OCI-LY1 (cell line): Measurements from ENCODE around the gene MYBPC3.

Experiments
- EZH2 ChIP-seq: fragments of 200-600 bp; sonication (generic), shearing (Covaris generic); IDR thresholded peaks from 2 replicates; pipeline ENCODE4 v1.8.0; 2017; ENCODE audit warnings: borderline replicate concordance, mixed run types, mild to moderate bottlenecking, antibody characterized with exemption, low read length, moderate library complexity, mixed read lengths
- TF ChIP-seq, protein P1 (sequence below): fragments of 200-600 bp; sonication (generic), shearing (Covaris generic); IDR thresholded peaks from 2 replicates; pipeline ENCODE4 v1.5.1; 2017; ENCODE audit warnings: mild to moderate bottlenecking, antibody characterized with exemption, low read length, moderate library complexity, mixed read lengths

DNA sequence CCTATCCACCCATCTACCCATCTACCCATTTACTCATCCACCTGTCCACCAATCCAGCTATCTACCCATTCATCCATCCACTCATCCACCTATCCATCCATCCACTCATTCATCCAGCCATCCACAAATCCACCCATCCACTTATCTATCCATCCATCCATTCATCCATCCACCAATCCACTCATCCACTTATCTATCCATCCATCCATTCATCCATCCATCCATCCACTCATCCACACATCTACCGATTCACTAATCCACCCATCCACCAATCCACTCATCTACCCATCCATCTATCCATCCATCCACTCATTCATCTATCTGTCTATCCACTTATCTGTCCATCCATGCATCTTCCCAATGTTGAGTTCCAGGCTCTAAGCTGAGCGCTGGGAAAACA, 27.6 kb upstream of the MYBPC3 start:
- TF ChIP-seq, protein P1, sequence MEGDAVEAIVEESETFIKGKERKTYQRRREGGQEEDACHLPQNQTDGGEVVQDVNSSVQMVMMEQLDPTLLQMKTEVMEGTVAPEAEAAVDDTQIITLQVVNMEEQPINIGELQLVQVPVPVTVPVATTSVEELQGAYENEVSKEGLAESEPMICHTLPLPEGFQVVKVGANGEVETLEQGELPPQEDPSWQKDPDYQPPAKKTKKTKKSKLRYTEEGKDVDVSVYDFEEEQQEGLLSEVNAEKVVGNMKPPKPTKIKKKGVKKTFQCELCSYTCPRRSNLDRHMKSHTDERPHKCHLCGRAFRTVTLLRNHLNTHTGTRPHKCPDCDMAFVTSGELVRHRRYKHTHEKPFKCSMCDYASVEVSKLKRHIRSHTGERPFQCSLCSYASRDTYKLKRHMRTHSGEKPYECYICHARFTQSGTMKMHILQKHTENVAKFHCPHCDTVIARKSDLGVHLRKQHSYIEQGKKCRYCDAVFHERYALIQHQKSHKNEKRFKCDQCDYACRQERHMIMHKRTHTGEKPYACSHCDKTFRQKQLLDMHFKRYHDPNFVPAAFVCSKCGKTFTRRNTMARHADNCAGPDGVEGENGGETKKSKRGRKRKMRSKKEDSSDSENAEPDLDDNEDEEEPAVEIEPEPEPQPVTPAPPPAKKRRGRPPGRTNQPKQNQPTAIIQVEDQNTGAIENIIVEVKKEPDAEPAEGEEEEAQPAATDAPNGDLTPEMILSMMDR: no peak
- TF ChIP-seq EZH2: no peak
